BJ (cell line): ENCODE measurements around the gene ATP5PD. TPM values are rescaled to one million over a fixed set of nuclear protein-coding genes. Genes with fewer than 3 reads are reported as not detected.

ENCODE experiments used
- CTCF ChIA-PET: fragments of 350-600 bp; formaldehyde crosslinking; extraction: SDS; loops from one replicate; lab custom pipeline; 2021; ENCODE audit warnings: antibody characterized with exemption, inconsistent platforms; lab: Yijun Ruan, JAX
- POLR2A ChIA-PET: fragments of 300-600 bp; sonication (Branson Sonifier 250); formaldehyde crosslinking; extraction: SDS; loops from one replicate; lab custom pipeline; 2021; ENCODE audit warnings: antibody characterized with exemption; lab: Charles Lee
- DNase-seq: peaks from one replicate; pipeline ENCODE4 v3.0.0-alpha.2; 2011; ENCODE audit warnings: low read depth
- H3K27me3 ChIP-seq: 2 replicates; pipeline ENCODE4 v1.6.0; 2011; ENCODE audit warnings: low read length; ENCODE audit not compliant: control insufficient read depth, insufficient read depth
- H3K36me3 ChIP-seq: 2 replicates; pipeline ENCODE4 v1.5.1; 2011; ENCODE audit warnings: low read length; ENCODE audit not compliant: control insufficient read depth, insufficient read depth
- H3K4me3 ChIP-seq: 2 replicates; pipeline ENCODE4 v1.5.1; 2011; ENCODE audit warnings: low read depth, mild to moderate bottlenecking, control low read depth, low read length
- CTCF ChIP-seq: IDR thresholded peaks from 2 replicates; pipeline ENCODE4 v1.5.1; 2011; ENCODE audit warnings: low read depth, mild to moderate bottlenecking, control low read depth, inconsistent platforms, low read length, moderate library complexity; ENCODE audit not compliant: insufficient read depth
- polyA plus RNA-seq: library from polyadenylated mRNA; depleted of rRNA; stranded (reverse); fragments of >200 nt; gene quantifications from 2 replicates; pipeline ENCODE4 v1.2.3, GENCODE V29; 2011

The ATP5PD gene
- polyA plus RNA-seq, 1 experiment, result 160 TPM

- Histone ChIP-seq H3K27me3 (no peaks in the 10 kb centered on the region), H3K4me3 (no peak overlapping the region), H3K36me3 (no peaks in the 10 kb centered on the region)
- DNase-seq, result no peak
- TF ChIP-seq CTCF, result no peak
- ChIA-PET POLR2A (no interaction called here), CTCF (interaction anchor here (0.8 to 1.7 kb wide), 8 partner anchors 10 to 131 kb away, joined by 3 to 7 read pairs (median 3); partner anchors contain the start of gene NT5C)
Observed at GRCh38 chr17:75091855-75092327, 45.1 kb upstream of the ATP5PD start.

- POLR2A ChIA-PET, result interaction anchor here (0.7 kb wide), 1 partner anchor 18 kb away, joined by 3 read pairs; no protein-coding TSS in a partner anchor
Observed at GRCh38 chr17:75090871-75091854, 44.4 kb upstream of the ATP5PD start.

GRCh38 chr17:75088465-75089417 is 42.0 kb upstream of the ATP5PD start:
- CTCF ChIA-PET, result interaction anchor here (1.0 to 1.4 kb wide), 8 partner anchors 9 to 42 kb away, joined by 3 to 6 read pairs (median 4); partner anchors contain the start of gene NT5C
- no peaks in the 10 kb centered on the region for H3K27me3 ChIP-seq
- no peak for DNase-seq
- POLR2A ChIA-PET, result interaction anchor here (0.5 to 1.3 kb wide), 3 partner anchors 8 to 113 kb away, joined by 3 to 5 read pairs (median 4); no protein-coding TSS in a partner anchor
- 0 out of 2 replicates have a peak, but pooled peaks have one; percentile 8 for TF ChIP-seq CTCF
- peak overlapping the region; percentile 69 for H3K4me3 ChIP-seq
- H3K36me3 ChIP-seq, result no peaks in the 10 kb centered on the region

More at GRCh38 chr17:75090871-75091854, 44.4 kb upstream of the ATP5PD start:
- no peak for TF ChIP-seq CTCF
- no peak for DNase-seq
- Histone ChIP-seq H3K4me3 (no peak overlapping the region), H3K27me3 (no peaks in the 10 kb centered on the region), H3K36me3 (no peaks in the 10 kb centered on the region)
- CTCF ChIA-PET, result interaction anchor here (0.8 to 1.7 kb wide), 10 partner anchors 10 to 130 kb away, joined by 3 to 7 read pairs (median 3); partner anchors contain the start of gene NT5C

DNA sequence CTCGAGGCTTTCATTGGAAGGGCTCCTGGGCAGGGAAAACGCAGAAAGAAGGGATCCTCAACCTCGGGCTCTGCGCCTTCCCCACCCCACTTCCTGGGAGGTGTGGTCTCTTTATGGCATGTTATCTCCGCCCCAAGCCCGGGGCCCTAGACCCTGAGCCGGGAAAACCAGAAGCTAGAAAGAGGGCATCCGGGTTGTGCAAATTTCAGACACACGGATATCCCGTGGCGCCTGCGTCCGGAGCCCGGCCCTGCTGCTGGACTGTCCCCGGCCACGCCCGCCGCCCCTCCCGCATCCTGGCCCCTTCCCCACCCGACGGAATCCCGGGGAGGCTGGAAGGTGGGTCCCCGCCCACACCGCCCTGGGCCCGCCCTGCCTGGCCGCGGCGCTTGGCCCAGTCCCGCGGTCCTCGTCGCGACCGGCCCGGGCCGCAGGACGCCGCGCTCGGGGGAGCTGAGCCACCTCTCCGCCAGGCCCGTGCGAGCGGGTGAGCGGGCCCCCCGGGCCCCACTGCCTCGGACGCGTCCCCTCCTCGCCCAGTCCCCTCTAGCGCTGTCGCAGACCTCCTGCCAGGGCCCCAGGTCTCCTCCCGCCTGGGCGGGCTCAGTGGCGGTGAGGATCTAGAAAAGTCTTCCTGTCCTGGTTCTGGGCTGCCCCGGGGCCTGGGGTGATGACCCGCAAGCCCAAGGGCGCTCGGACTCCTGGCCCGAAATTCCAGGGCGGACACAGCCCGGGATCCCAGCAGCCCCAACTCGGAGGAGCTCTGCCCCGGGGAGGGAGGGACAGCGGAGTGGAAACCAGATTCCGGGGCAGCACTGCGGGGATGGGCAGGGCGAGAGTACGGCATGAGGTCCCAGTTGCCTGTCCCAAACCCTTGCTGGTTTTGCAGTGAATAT is 41.0 kb upstream of the ATP5PD start, which contains the start of gene SLC16A5:
TSS of gene SLC16A5 (plus strand) at position 397 of the 896 bp plus-strand sequence. CDS start 5,683 bp downstream, outside the sequence.
- CTCF ChIA-PET, result interaction anchor here (0.5 to 1.4 kb wide), 10 partner anchors 10 to 114 kb away, joined by 3 to 7 read pairs (median 4); partner anchors contain the start of gene NT5C

More for the DNA sequence above, 41.0 kb upstream of the ATP5PD start, which contains the start of gene SLC16A5:
- POLR2A ChIA-PET, result interaction anchor here (0.5 to 1.3 kb wide), 5 partner anchors 9 to 114 kb away, joined by 3 to 8 read pairs (median 5); no protein-coding TSS in a partner anchor
- Histone ChIP-seq H3K27me3 (no peaks in the 10 kb centered on the region), H3K36me3 (no peaks in the 10 kb centered on the region), H3K4me3 (peak within 1 kb of the TSS; percentile 69)
- TF ChIP-seq CTCF, result no peak
- peak; percentile 72 for DNase-seq
